WERI-Rb-1 (cell line): Measurements from ENCODE around the gene HADHA.

ENCODE experiments used
- DNase-seq: peaks from one replicate; pipeline ENCODE4 v3.0.0-alpha.2; 2020
- H3K27ac ChIP-seq: fragments of 250-450 bp; sonication (Bioruptor Pico); 2 replicates; pipeline ENCODE4 v1.5.1; 2020; ENCODE audit warnings: mild to moderate bottlenecking, moderate library complexity
- H3K27me3 ChIP-seq: fragments of 250-450 bp; sonication (Bioruptor Pico); 2 replicates; pipeline ENCODE4 v1.5.1; 2021; ENCODE audit warnings: mild to moderate bottlenecking, low read depth, moderate library complexity; ENCODE audit not compliant: insufficient read depth, severe bottlenecking
- H3K36me3 ChIP-seq: fragments of 250-450 bp; sonication (Bioruptor Pico); 2 replicates; pipeline ENCODE4 v1.5.1; 2020; ENCODE audit warnings: mild to moderate bottlenecking, moderate library complexity
- H3K4me3 ChIP-seq: 2 replicates; pipeline ENCODE4 v1.5.1; 2011; ENCODE audit warnings: low read depth, mild to moderate bottlenecking, control low read depth, low read length
- H3K9me3 ChIP-seq: fragments of 250-450 bp; sonication (Bioruptor Pico); 2 replicates; pipeline ENCODE4 v1.5.1; 2021; ENCODE audit warnings: mild to moderate bottlenecking, moderate library complexity; ENCODE audit not compliant: severe bottlenecking
- CTCF ChIP-seq: IDR thresholded peaks from 2 replicates; pipeline ENCODE4 v1.5.1; 2011; ENCODE audit warnings: low read depth, mild to moderate bottlenecking, control low read depth, inconsistent platforms, low read length

HADHA gene

GRCh38 chr2:26235089-26235488 lies 9.3 kb downstream of the HADHA start:
- Histone ChIP-seq H3K36me3 (peaks cover 64% of the 10 kb centered on the region), H3K4me3 (no peak overlapping the region), H3K27ac (no peak overlapping the region), H3K9me3 (no peaks in the 10 kb centered on the region), H3K27me3 (no peaks in the 10 kb centered on the region)
- no peak for DNase-seq
- TF ChIP-seq CTCF, result peak; percentile 39

- Histone ChIP-seq H3K27me3 (no peaks in the 10 kb centered on the region), H3K9me3 (peaks cover 3% of the 10 kb centered on the region), H3K36me3 (peaks cover 86% of the 10 kb centered on the region), H3K27ac (no peak overlapping the region), H3K4me3 (no peak overlapping the region)
- no peak for TF ChIP-seq CTCF
- DNase-seq, result no peak
Measured at GRCh38 chr2:26230806-26231205, 13.6 kb downstream of the HADHA start.

- peaks cover 79% of the 10 kb centered on the region for H3K36me3 ChIP-seq
- no peaks in the 10 kb centered on the region for H3K27me3 ChIP-seq
- H3K27ac ChIP-seq, result no peak overlapping the region
- peaks cover 3% of the 10 kb centered on the region for H3K9me3 ChIP-seq
- DNase-seq, result no peak
- no peak overlapping the region for H3K4me3 ChIP-seq
- no peak for TF ChIP-seq CTCF
Measured at GRCh38 chr2:26229595-26229994, 14.8 kb downstream of the HADHA start.

- H3K9me3 ChIP-seq, result peaks cover 3% of the 10 kb centered on the region
- H3K27ac ChIP-seq, result no peak overlapping the region
- no peak for TF ChIP-seq CTCF
- H3K27me3 ChIP-seq, result no peaks in the 10 kb centered on the region
- no peak for DNase-seq
- H3K4me3 ChIP-seq, result no peak overlapping the region
- H3K36me3 ChIP-seq, result peaks cover 38% of the 10 kb centered on the region
Measured at GRCh38 chr2:26224095-26224494, 20.3 kb downstream of the HADHA start.

- Histone ChIP-seq H3K27me3 (no peaks in the 10 kb centered on the region), H3K4me3 (no peak overlapping the region), H3K27ac (peak overlapping the region; percentile 51), H3K36me3 (peaks cover 28% of the 10 kb centered on the region), H3K9me3 (peaks cover 3% of the 10 kb centered on the region)
- DNase-seq, result peak; percentile 85
- TF ChIP-seq CTCF, result 0 out of 2 replicates have a peak, but pooled peaks have one; percentile 0
Measured at GRCh38 chr2:26223018-26223417, 21.4 kb downstream of the HADHA start.

GRCh38 chr2:26217720-26218119 lies 26.7 kb downstream of the HADHA start:
- H3K27ac ChIP-seq, result no peak overlapping the region
- TF ChIP-seq CTCF, result no peak
- DNase-seq, result no peak
- H3K36me3 ChIP-seq, result peaks cover 49% of the 10 kb centered on the region
- H3K27me3 ChIP-seq, result no peaks in the 10 kb centered on the region
- H3K9me3 ChIP-seq, result peaks cover 4% of the 10 kb centered on the region
- no peak overlapping the region for H3K4me3 ChIP-seq
